ENCODE data around the gene NCOR1. TPM values are rescaled to one million over a fixed set of nuclear protein-coding genes. Genes with fewer than 3 reads are reported as not detected.

NCOR1 gene
- total RNA-seq, 1 donor from 2014 or later: 79.3 TPM

GRCh38 chr17:16048811-16049449, 166.4 kb downstream of the NCOR1 start:
- no peak overlapping the region for H3K4me3 ChIP-seq (ENCODE audit: low read depth, low read length)
- no peak for DNase-seq (ENCODE audit: low read depth)
- H3K36me3 ChIP-seq (ENCODE audit: control insufficient read depth, insufficient read depth, low read length): peaks cover 3% of the 10 kb centered on the region
- no peak for TF ChIP-seq CTCF (IDR thresholded peaks at IDR 0.05; ENCODE audit: insufficient read depth, low read length, poor library complexity, severe bottlenecking)
- H3K27me3 ChIP-seq (ENCODE audit: control insufficient read depth, insufficient read depth, low read length): no peaks in the 10 kb centered on the region

GRCh38 chr17:16046966-16047365, 168.4 kb downstream of the NCOR1 start:
- H3K27me3 ChIP-seq (ENCODE audit: control insufficient read depth, insufficient read depth, low read length): no peaks in the 10 kb centered on the region
- no peak for DNase-seq (ENCODE audit: low read depth)
- no peak overlapping the region for H3K4me3 ChIP-seq (ENCODE audit: low read depth, low read length)
- no peak for TF ChIP-seq CTCF (IDR thresholded peaks at IDR 0.05; ENCODE audit: insufficient read depth, low read length, poor library complexity, severe bottlenecking)
- peaks cover 3% of the 10 kb centered on the region for H3K36me3 ChIP-seq (ENCODE audit: control insufficient read depth, insufficient read depth, low read length)

GRCh38 chr17:16044487-16044886, 170.8 kb downstream of the NCOR1 start:
- Histone ChIP-seq H3K27me3 (ENCODE audit: control insufficient read depth, insufficient read depth, low read length) (no peaks in the 10 kb centered on the region), H3K36me3 (ENCODE audit: control insufficient read depth, insufficient read depth, low read length) (peaks cover 3% of the 10 kb centered on the region), H3K4me3 (ENCODE audit: low read depth, low read length) (no peak overlapping the region)
- TF ChIP-seq CTCF (IDR thresholded peaks at IDR 0.05; ENCODE audit: insufficient read depth, low read length, poor library complexity, severe bottlenecking): no peak
- DNase-seq (ENCODE audit: low read depth): no peak

GRCh38 chr17:16040710-16041251, 174.6 kb downstream of the NCOR1 start:
- Histone ChIP-seq H3K4me3 (ENCODE audit: low read depth, low read length) (no peak overlapping the region), H3K36me3 (ENCODE audit: control insufficient read depth, insufficient read depth, low read length) (peaks cover 7% of the 10 kb centered on the region), H3K27me3 (ENCODE audit: control insufficient read depth, insufficient read depth, low read length) (no peaks in the 10 kb centered on the region)
- DNase-seq (ENCODE audit: low read depth): no peak
- no peak for TF ChIP-seq CTCF (IDR thresholded peaks at IDR 0.05; ENCODE audit: insufficient read depth, low read length, poor library complexity, severe bottlenecking)

- peaks cover 4% of the 10 kb centered on the region for H3K36me3 ChIP-seq (ENCODE audit: control insufficient read depth, insufficient read depth, low read length)
- TF ChIP-seq CTCF (IDR thresholded peaks at IDR 0.05; ENCODE audit: insufficient read depth, low read length, poor library complexity, severe bottlenecking): no peak
- no peaks in the 10 kb centered on the region for H3K27me3 ChIP-seq (ENCODE audit: control insufficient read depth, insufficient read depth, low read length)
- no peak for DNase-seq (ENCODE audit: low read depth)
- no peak overlapping the region for H3K4me3 ChIP-seq (ENCODE audit: low read depth, low read length)
Observed at GRCh38 chr17:16037636-16038035, 177.7 kb downstream of the NCOR1 start.

GRCh38 chr17:16036261-16036660, 179.1 kb downstream of the NCOR1 start:
- no peak for TF ChIP-seq CTCF (IDR thresholded peaks at IDR 0.05; ENCODE audit: insufficient read depth, low read length, poor library complexity, severe bottlenecking)
- peaks cover 6% of the 10 kb centered on the region for H3K36me3 ChIP-seq (ENCODE audit: control insufficient read depth, insufficient read depth, low read length)
- H3K4me3 ChIP-seq (ENCODE audit: low read depth, low read length): no peak overlapping the region

More at GRCh38 chr17:16036261-16036660, 179.1 kb downstream of the NCOR1 start:
- no peak for DNase-seq (ENCODE audit: low read depth)
- no peaks in the 10 kb centered on the region for H3K27me3 ChIP-seq (ENCODE audit: control insufficient read depth, insufficient read depth, low read length)

Data from kidney epithelial cell (primary cell).